ENCODE data around the gene SKAP2. TPM values are rescaled to one million over a fixed set of nuclear protein-coding genes. Genes with fewer than 3 reads are reported as not detected.

SKAP2 gene
- total and polyA plus RNA-seq, 2 of the 13 experiments (the other 11 are each of a cell fraction or from before 2014, with no cell fraction given) = 3.6 to 12.9 TPM

DNA sequence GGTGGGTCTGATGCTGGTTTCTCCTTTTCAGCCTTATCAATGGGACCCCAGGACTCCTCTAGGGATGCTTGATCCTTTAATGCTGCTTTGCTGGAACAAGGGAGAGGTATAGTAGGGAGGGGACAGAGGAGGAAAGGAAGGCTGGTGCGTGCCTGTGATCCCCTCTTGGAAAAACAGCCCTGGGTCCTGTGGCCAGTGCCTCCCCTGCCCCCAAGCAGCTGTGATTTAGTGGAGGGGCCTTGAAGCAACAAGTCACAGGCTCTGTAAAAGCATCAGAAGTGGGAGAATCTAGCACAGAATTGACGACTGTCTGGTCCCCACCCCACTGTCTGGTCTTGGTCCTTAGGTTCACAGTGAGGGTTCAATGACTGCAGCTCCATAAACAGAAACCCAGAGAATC lies 237.7 kb downstream of the SKAP2 start (continued):
- TF ChIP-seq ZNF556 (CRISPR knock-in tag; IDR thresholded peaks at IDR 0.05; ENCODE audit: borderline replicate concordance) (no peak), SNRNP70 (IDR thresholded peaks at IDR 0.05; ENCODE audit: low read depth, low read length) (no peak), TBX3 (IDR thresholded peaks at IDR 0.05; ENCODE audit: borderline replicate concordance) (no peak), HMGA1 (CRISPR knock-in tag; conservative IDR thresholded peaks at IDR 0.05) (no peak), ZNF720 (CRISPR knock-in tag; IDR thresholded peaks at IDR 0.05) (no peak), ZNF766 (CRISPR knock-in tag; IDR thresholded peaks at IDR 0.05; ENCODE audit: borderline replicate concordance) (no peak), ZNF24 (IDR thresholded peaks at IDR 0.05) (no peak)
- TF ChIP-seq, protein P1, sequence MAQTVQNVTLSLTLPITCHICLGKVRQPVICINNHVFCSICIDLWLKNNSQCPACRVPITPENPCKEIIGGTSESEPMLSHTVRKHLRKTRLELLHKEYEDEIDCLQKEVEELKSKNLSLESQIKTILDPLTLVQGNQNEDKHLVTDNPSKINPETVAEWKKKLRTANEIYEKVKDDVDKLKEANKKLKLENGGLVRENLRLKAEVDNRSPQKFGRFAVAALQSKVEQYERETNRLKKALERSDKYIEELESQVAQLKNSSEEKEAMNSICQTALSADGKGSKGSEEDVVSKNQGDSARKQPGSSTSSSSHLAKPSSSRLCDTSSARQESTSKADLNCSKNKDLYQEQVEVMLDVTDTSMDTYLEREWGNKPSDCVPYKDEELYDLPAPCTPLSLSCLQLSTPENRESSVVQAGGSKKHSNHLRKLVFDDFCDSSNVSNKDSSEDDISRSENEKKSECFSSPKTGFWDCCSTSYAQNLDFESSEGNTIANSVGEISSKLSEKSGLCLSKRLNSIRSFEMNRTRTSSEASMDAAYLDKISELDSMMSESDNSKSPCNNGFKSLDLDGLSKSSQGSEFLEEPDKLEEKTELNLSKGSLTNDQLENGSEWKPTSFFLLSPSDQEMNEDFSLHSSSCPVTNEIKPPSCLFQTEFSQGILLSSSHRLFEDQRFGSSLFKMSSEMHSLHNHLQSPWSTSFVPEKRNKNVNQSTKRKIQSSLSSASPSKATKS (CRISPR knock-in tag; IDR thresholded peaks at IDR 0.05) = no peak

DNA sequence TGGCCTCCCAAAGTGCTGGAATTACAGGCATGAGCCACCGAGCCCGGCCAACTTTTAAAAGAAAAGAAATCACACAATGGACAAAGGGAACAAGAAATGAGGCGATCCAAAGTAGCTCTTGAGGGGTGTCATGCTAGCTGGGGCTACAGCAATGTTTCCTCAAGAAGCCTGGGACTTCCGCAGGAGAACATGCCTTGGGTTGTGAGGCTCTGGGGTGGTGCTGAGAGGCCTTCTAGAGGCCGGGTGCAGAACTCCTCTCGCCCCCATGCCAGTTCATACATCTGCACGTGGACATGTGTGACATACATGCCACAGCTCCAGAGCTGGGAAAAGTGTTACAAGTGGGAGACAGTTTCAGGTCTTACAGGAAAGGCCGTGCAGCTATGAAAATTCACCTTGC lies 238.2 kb downstream of the SKAP2 start:
- CTCF ChIA-PET (ENCODE audit: low intra/inter-chr PET ratio, low total read pairs) = no interaction called here
- FAIRE-seq (no peak), ATAC-seq (no peak), DNase-seq (ENCODE audit: low spot score) (no peak)
- WGBS (ENCODE audit: low lambda C conversion rate) = 32% methylated on average over 6 of the region's 8 CpGs
- H3K27me3 ChIP-seq (ENCODE audit: control insufficient read depth in 1 of 2, insufficient read depth in 2 of 2, low read length in 2 of 2) = peaks cover 1 to 37% of the 10 kb centered on the region in 2 experiments; a peak in 3 of 5 replicates
- no peaks in the 10 kb centered on the region for H4K20me1 ChIP-seq (ENCODE audit: insufficient read depth, low read length)
- no peak overlapping the region for H3K4me2 ChIP-seq (ENCODE audit: low read depth, low read length)
- intact Hi-C loops (cut with micrococcal nuclease; ENCODE audit: unreplicated experiment) (no loop called here), in situ Hi-C loops (cut with HindIII; ENCODE audit: extremely low pct_ligation_motif_present, low pct_unique_long_range_greater_than_20kb) (no loop called here)
- BruUV-seq (replicated peaks) = no TSS peak
- no peak overlapping the region for H3K27ac ChIP-seq (ENCODE audit: extremely low read length, insufficient read depth, low read length)
- H3K4me3 ChIP-seq (replicated peaks in 1 of 3; ENCODE audit: insufficient read depth in 1 of 3, low read depth in 2 of 3, low read length in 3 of 3) = no peak overlapping the region
- H3K9ac ChIP-seq (ENCODE audit: insufficient read depth, low read depth, low read length) = no peak overlapping the region
- H3K4me1 ChIP-seq (ENCODE audit: insufficient read depth, low read length) = no peaks in the 10 kb centered on the region
- no peaks in the 10 kb centered on the region for H3K79me2 ChIP-seq (ENCODE audit: insufficient read depth, low read length)
- H3K36me3 ChIP-seq (replicated peaks in 1 of 2; ENCODE audit: control insufficient read depth in 1 of 2, insufficient read depth in 2 of 2, low read length in 2 of 2) = no peaks in the 10 kb centered on the region
- POLR2A ChIA-PET = no interaction called here
- H3K9me3 ChIP-seq (ENCODE audit: low read length) = no peaks in the 10 kb centered on the region
- H2AFZ ChIP-seq (ENCODE audit: low read length) = no peak overlapping the region
- TF ChIP-seq MIER2 (CRISPR knock-in tag; IDR thresholded peaks at IDR 0.05) (no peak), CHCHD3 (CRISPR knock-in tag; IDR thresholded peaks at IDR 0.05) (no peak), BRCA1 (CRISPR knock-in tag; IDR thresholded peaks at IDR 0.05) (no peak), IRF2 (CRISPR knock-in tag; IDR thresholded peaks at IDR 0.05) (no peak), HOXA7 (CRISPR knock-in tag; IDR thresholded peaks at IDR 0.05) (no peak), ZNF24 (IDR thresholded peaks at IDR 0.05) (no peak), ZNF274 (CRISPR knock-in tag; IDR thresholded peaks at IDR 0.05) (no peak), GABPB1 (CRISPR knock-in tag; IDR thresholded peaks at IDR 0.05) (no peak), ZNF567 (CRISPR knock-in tag; IDR thresholded peaks at IDR 0.05; ENCODE audit: borderline replicate concordance) (no peak), ZNF101 (CRISPR knock-in tag; IDR thresholded peaks at IDR 0.05; ENCODE audit: borderline replicate concordance, low read depth) (no peak), ZNF776 (CRISPR knock-in tag; IDR thresholded peaks at IDR 0.05) (no peak), POLR2A (IDR thresholded peaks at IDR 0.05; ENCODE audit: insufficient read depth in 1 of 2, low read depth in 2 of 2, low read length in 2 of 2) (no peak)
- TF ChIP-seq, protein P2, sequence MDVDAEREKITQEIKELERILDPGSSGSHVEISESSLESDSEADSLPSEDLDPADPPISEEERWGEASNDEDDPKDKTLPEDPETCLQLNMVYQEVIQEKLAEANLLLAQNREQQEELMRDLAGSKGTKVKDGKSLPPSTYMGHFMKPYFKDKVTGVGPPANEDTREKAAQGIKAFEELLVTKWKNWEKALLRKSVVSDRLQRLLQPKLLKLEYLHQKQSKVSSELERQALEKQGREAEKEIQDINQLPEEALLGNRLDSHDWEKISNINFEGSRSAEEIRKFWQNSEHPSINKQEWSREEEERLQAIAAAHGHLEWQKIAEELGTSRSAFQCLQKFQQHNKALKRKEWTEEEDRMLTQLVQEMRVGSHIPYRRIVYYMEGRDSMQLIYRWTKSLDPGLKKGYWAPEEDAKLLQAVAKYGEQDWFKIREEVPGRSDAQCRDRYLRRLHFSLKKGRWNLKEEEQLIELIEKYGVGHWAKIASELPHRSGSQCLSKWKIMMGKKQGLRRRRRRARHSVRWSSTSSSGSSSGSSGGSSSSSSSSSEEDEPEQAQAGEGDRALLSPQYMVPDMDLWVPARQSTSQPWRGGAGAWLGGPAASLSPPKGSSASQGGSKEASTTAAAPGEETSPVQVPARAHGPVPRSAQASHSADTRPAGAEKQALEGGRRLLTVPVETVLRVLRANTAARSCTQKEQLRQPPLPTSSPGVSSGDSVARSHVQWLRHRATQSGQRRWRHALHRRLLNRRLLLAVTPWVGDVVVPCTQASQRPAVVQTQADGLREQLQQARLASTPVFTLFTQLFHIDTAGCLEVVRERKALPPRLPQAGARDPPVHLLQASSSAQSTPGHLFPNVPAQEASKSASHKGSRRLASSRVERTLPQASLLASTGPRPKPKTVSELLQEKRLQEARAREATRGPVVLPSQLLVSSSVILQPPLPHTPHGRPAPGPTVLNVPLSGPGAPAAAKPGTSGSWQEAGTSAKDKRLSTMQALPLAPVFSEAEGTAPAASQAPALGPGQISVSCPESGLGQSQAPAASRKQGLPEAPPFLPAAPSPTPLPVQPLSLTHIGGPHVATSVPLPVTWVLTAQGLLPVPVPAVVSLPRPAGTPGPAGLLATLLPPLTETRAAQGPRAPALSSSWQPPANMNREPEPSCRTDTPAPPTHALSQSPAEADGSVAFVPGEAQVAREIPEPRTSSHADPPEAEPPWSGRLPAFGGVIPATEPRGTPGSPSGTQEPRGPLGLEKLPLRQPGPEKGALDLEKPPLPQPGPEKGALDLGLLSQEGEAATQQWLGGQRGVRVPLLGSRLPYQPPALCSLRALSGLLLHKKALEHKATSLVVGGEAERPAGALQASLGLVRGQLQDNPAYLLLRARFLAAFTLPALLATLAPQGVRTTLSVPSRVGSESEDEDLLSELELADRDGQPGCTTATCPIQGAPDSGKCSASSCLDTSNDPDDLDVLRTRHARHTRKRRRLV (CRISPR knock-in tag; IDR thresholded peaks at IDR 0.05) = no peak
